SK-N-MC (cell line): ENCODE results near the gene CRIP3.

Experiments used
- DNase-seq: peaks from one replicate; pipeline ENCODE4 v3.0.0-alpha.2; 2011; ENCODE audit warnings: low read depth, low spot score
- H3K27ac ChIP-seq: fragments of 200-600 bp; sonication (generic); 2 replicates; pipeline ENCODE4 v1.5.1; 2016; ENCODE audit warnings: mixed run types
- H3K36me3 ChIP-seq: fragments of 200-600 bp; sonication (generic); 2 replicates; pipeline ENCODE4 v1.6.1; 2017; ENCODE audit warnings: antibody characterized with exemption, low read length, mixed read lengths; ENCODE audit not compliant: insufficient read depth
- H3K4me3 ChIP-seq: fragments of 200-600 bp; sonication (generic); 2 replicates; pipeline ENCODE4 v1.5.1; 2016
- H3K9ac ChIP-seq: fragments of 200-600 bp; sonication (generic); 2 replicates; pipeline ENCODE4 v1.8.0; 2017; ENCODE audit warnings: mixed run types, mixed read lengths; ENCODE audit not compliant: insufficient read length
- H3K9me3 ChIP-seq: fragments of 200-600 bp; sonication (generic); 2 replicates; pipeline ENCODE4 v1.6.1; 2017; ENCODE audit warnings: low read depth, mild to moderate bottlenecking, antibody characterized with exemption, low read length, moderate library complexity, mixed read lengths
- EZH2 ChIP-seq: fragments of 200-600 bp; sonication (generic); IDR thresholded peaks from one replicate; pipeline ENCODE4 v1.6.1; 2017; ENCODE audit warnings: antibody characterized with exemption
- FOXP2 ChIP-seq: optimal IDR thresholded peaks from 2 replicates; pipeline ENCODE3; 2011; ENCODE audit warnings: mild to moderate bottlenecking, moderate library complexity; ENCODE audit not compliant: insufficient read depth; ENCODE audit errors: extremely low read length, control extremely low read depth
- POLR2AphosphoS5 ChIP-seq: IDR thresholded peaks from 2 replicates; pipeline ENCODE4 v1.6.1; 2012; ENCODE audit warnings: mild to moderate bottlenecking, low read depth, low read length, borderline replicate concordance

The CRIP3 gene

GRCh38 chr6:43293698-43294097, 14.9 kb downstream of the CRIP3 start:
- Histone ChIP-seq H3K36me3 (no peaks in the 10 kb centered on the region), H3K27ac (no peak overlapping the region), H3K4me3 (no peak overlapping the region), H3K9me3 (no peaks in the 10 kb centered on the region), H3K9ac (no peak overlapping the region)
- no peak for DNase-seq
- TF ChIP-seq POLR2AphosphoS5: no peak
- TF ChIP-seq EZH2: no peak
- no peak for TF ChIP-seq FOXP2

DNA sequence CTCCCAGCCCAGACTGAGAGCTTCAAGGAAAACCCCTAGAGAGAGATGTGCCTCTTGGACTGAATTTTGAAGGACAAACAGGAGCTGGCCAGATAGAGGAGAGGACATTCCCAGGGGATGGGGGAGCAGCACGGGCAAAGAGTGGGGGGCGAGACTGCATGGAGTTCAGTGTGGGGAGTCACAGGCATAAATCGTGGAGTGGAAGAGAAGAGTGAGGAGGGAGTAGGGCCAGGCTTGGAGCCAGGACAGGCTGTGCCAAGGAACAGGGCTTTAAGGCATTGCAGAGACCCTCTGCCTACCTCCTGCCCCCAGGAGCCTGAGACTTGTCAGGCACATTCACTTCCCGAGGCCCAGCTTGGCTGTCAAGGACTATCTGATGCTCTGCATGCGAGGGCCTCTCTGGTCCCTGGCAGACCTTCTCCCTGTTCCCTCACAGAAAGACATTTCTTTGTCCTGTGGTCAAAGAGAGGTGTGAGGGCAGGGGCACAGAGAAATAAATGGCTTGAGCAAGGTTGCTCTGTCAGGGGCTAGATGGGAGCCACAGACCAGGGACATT, 15.8 kb downstream of the CRIP3 start:
- no peak for TF ChIP-seq FOXP2
- no peak for TF ChIP-seq POLR2AphosphoS5
- no peak for TF ChIP-seq EZH2
- Histone ChIP-seq H3K36me3 (no peaks in the 10 kb centered on the region), H3K9ac (no peak overlapping the region), H3K4me3 (no peak overlapping the region), H3K9me3 (no peaks in the 10 kb centered on the region), H3K27ac (no peak overlapping the region)
- DNase-seq: no peak

GRCh38 chr6:43292341-43292740, 16.3 kb downstream of the CRIP3 start:
- no peaks in the 10 kb centered on the region for H3K36me3 ChIP-seq
- H3K4me3 ChIP-seq: no peak overlapping the region
- H3K9me3 ChIP-seq: no peaks in the 10 kb centered on the region
- no peak for DNase-seq
- no peak overlapping the region for H3K9ac ChIP-seq
- TF ChIP-seq POLR2AphosphoS5 (no peak), FOXP2 (no peak), EZH2 (no peak)
- H3K27ac ChIP-seq: no peak overlapping the region

GRCh38 chr6:43291708-43292107, 16.9 kb downstream of the CRIP3 start:
- DNase-seq: no peak
- no peak for TF ChIP-seq EZH2
- no peak for TF ChIP-seq FOXP2
- no peak for TF ChIP-seq POLR2AphosphoS5
- no peak overlapping the region for H3K4me3 ChIP-seq
- H3K36me3 ChIP-seq: no peaks in the 10 kb centered on the region
- H3K9ac ChIP-seq: no peak overlapping the region
- no peaks in the 10 kb centered on the region for H3K9me3 ChIP-seq
- no peak overlapping the region for H3K27ac ChIP-seq

DNA sequence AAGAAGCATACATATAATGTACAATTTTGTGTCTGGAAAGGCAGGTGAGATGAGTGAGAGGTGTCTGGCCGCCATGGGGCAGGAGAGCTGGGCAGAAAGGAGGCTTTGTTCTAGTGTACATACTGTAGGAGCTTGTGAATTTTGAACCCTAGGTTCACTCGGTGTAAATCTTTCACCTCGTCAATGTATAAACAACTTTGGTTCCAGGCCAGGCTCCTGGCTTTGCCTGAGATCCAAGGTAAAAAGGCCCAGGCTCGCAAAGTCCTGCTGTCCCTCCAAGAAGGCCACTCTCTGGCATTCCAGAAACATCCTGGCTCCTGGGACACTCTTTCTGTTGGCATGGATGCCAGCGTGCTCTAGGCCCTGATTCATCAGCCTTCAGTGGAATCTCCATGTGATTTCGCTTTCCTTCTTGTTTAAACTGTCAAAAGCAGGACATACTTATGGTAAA, 17.7 kb downstream of the CRIP3 start:
- TF ChIP-seq FOXP2: no peak
- TF ChIP-seq POLR2AphosphoS5: no peak
- no peak for TF ChIP-seq EZH2
- no peaks in the 10 kb centered on the region for H3K9me3 ChIP-seq
- H3K36me3 ChIP-seq: no peaks in the 10 kb centered on the region
- H3K4me3 ChIP-seq: no peak overlapping the region
- DNase-seq: no peak
- no peak overlapping the region for H3K9ac ChIP-seq
- H3K27ac ChIP-seq: no peak overlapping the region

GRCh38 chr6:43290339-43290904, 18.2 kb downstream of the CRIP3 start:
- Histone ChIP-seq H3K27ac (no peak overlapping the region), H3K36me3 (no peaks in the 10 kb centered on the region), H3K4me3 (no peak overlapping the region), H3K9me3 (no peaks in the 10 kb centered on the region), H3K9ac (no peak overlapping the region)
- DNase-seq: no peak
- no peak for TF ChIP-seq EZH2
- TF ChIP-seq POLR2AphosphoS5: no peak
- no peak for TF ChIP-seq FOXP2

DNA sequence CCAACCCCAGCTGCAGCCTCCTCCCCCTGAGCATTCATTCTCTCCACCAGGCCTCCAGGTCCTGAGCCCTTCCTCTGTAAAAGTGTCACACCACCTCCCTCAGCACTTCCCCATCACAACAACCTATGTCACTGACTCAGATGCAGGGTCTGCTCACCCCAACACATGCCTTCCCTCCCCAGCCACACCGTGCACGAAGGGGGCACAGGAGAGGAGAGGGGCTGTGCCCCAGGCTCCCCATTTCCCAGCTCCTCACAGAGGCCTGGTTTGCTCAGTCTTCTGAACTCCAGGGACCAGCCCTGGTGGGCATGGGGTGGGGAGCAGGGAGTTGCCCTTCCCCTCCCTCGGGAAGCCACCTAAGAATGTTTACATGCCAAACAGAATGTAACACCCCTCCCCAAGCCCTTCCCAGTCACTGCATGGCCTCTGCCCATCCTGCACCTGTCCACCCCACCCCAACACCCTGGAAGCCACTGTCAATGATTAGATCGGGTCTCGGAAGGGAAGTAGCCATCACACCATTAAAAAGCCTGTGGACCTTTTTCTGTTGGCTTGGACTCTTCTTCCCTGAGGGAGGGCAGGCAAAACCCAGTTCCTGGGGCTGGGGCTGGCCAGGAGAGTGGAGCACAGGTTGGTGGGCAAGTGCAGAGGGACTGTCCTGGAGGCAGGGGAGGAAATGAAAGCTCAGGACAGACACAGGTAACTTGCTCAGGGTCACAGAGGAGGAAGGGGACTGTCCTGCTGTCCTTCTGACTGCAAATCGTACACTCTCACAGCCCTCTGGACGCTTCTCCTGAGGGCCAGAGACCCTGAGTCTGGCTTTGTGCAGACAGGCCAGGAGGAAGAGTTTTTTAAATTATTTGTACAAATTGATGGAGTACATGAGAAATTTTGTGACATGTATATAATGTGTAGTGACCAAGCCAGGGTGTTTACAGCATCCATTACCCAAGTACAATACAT, 20.6 kb downstream of the CRIP3 start:
- no peak for DNase-seq
- H3K9me3 ChIP-seq: no peaks in the 10 kb centered on the region
- no peak overlapping the region for H3K9ac ChIP-seq
- no peak overlapping the region for H3K27ac ChIP-seq
- no peak overlapping the region for H3K4me3 ChIP-seq
- no peaks in the 10 kb centered on the region for H3K36me3 ChIP-seq
- no peak for TF ChIP-seq POLR2AphosphoS5
- TF ChIP-seq FOXP2: no peak
- TF ChIP-seq EZH2: no peak

GRCh38 chr6:43286980-43287716, 21.5 kb downstream of the CRIP3 start:
- Histone ChIP-seq H3K9me3 (no peaks in the 10 kb centered on the region), H3K4me3 (no peak overlapping the region), H3K9ac (no peak overlapping the region), H3K36me3 (no peaks in the 10 kb centered on the region), H3K27ac (no peak overlapping the region)
- no peak for DNase-seq
- TF ChIP-seq POLR2AphosphoS5: no peak
- no peak for TF ChIP-seq FOXP2
- no peak for TF ChIP-seq EZH2
